HFF-Myc (cell line): ENCODE measurements around the gene SNCB.

Experiments
- DNase-seq: peaks from one replicate; pipeline ENCODE4 v3.0.0-alpha.2; 2011; ENCODE audit warnings: low read depth; ENCODE audit errors: extremely low read depth
- H3K4me3 ChIP-seq: replicated peaks from 2 replicates; pipeline ENCODE4 v1.5.1; 2011; ENCODE audit warnings: low read depth, mild to moderate bottlenecking, control low read depth, low read length
- CTCF ChIP-seq: IDR thresholded peaks from 2 replicates; pipeline ENCODE4 v1.5.1; 2012; ENCODE audit warnings: mild to moderate bottlenecking, low read depth, low read length, control low read depth; ENCODE audit errors: missing control alignments

Gene SNCB

GRCh38 chr5:176665517-176665916 is 35.2 kb upstream of the SNCB start:
- DNase-seq, result no peak
- H3K4me3 ChIP-seq, result no peak overlapping the region
- TF ChIP-seq CTCF, result no peak

- no peak overlapping the region for H3K4me3 ChIP-seq
- no peak for DNase-seq
- no peak for TF ChIP-seq CTCF
Observed at GRCh38 chr5:176664886-176665285, 34.6 kb upstream of the SNCB start.

GRCh38 chr5:176664479-176664878 is 34.1 kb upstream of the SNCB start:
- no peak for DNase-seq
- no peak overlapping the region for H3K4me3 ChIP-seq
- TF ChIP-seq CTCF, result no peak

GRCh38 chr5:176663566-176663965 is 33.2 kb upstream of the SNCB start:
- no peak overlapping the region for H3K4me3 ChIP-seq
- DNase-seq, result no peak
- TF ChIP-seq CTCF, result no peak

- DNase-seq, result no peak
- no peak overlapping the region for H3K4me3 ChIP-seq
- TF ChIP-seq CTCF, result no peak
Observed at GRCh38 chr5:176662371-176663333, 32.3 kb upstream of the SNCB start.

GRCh38 chr5:176661676-176662075 is 31.3 kb upstream of the SNCB start:
- TF ChIP-seq CTCF, result no peak
- no peak overlapping the region for H3K4me3 ChIP-seq
- DNase-seq, result no peak
